ENCODE measurements around the gene NETO1.

DNA sequence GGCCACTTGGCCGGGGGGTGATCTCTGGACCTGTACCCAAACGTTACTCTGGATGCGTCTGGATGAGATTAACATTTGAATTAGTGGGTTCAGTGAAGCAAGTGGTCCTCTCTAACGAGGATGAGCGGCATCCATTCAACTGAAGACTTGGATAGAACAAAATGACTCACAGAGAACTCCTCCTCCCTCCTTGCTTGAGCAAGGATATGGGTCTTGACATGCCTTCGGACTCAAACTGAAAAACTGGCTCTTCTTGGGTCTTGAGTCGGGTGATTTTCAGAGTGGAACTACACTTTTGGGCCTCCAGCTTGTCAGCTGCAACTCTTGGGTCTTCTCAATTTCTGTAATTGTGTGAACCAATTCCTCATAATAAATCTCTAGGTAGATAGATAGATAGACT, 47.2 kb downstream of the NETO1 start:
- no peak for TF ChIP-seq POLR2A (IDR thresholded peaks at IDR 0.05)
- TF ChIP-seq, protein P1, sequence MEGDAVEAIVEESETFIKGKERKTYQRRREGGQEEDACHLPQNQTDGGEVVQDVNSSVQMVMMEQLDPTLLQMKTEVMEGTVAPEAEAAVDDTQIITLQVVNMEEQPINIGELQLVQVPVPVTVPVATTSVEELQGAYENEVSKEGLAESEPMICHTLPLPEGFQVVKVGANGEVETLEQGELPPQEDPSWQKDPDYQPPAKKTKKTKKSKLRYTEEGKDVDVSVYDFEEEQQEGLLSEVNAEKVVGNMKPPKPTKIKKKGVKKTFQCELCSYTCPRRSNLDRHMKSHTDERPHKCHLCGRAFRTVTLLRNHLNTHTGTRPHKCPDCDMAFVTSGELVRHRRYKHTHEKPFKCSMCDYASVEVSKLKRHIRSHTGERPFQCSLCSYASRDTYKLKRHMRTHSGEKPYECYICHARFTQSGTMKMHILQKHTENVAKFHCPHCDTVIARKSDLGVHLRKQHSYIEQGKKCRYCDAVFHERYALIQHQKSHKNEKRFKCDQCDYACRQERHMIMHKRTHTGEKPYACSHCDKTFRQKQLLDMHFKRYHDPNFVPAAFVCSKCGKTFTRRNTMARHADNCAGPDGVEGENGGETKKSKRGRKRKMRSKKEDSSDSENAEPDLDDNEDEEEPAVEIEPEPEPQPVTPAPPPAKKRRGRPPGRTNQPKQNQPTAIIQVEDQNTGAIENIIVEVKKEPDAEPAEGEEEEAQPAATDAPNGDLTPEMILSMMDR (IDR thresholded peaks at IDR 0.05) = no peak
